K562 (cell line): ENCODE data around the gene MX1. TPM values are rescaled to one million over a fixed set of nuclear protein-coding genes. Genes with fewer than 3 reads are reported as not detected.

Experiments used
- ATAC-seq: fragments of 200-7000 bp; cut with Tn5 transposase; 3 replicates; pipeline ENCODE4 v1.9.1; 2020; ENCODE audit warnings: moderate library complexity
- BruUV-seq: library from RNA; stranded (reverse); fragments of 400-500 nt; replicated peaks from 2 replicates; lab custom pipeline; 2021; lab: Mats Ljungman, UMichigan
- CTCF ChIA-PET: fragments of 300-600 bp; formaldehyde crosslinking; extraction: SDS; loops from one replicate; lab custom pipeline; 2021; ENCODE audit warnings: low intra/inter-chr PET ratio; lab: Yijun Ruan, JAX
- POLR2A ChIA-PET: fragments of 300-600, 350-650 bp; sonication (Branson Sonifier 250); formaldehyde crosslinking; extraction: SDS; loops from one replicate; lab custom pipeline; 2021; ENCODE audit warnings: antibody characterized with exemption, inconsistent platforms; lab: Yijun Ruan, JAX
- DNase-seq, 4 experiments: peaks; one replicate each; pipeline versions ENCODE4 v3.0.0 to v3.0.0-alpha.2; 2011 to 2018; ENCODE audit warnings: low spot score in 3 of 4, mixed read lengths in 3 of 4; ENCODE audit errors: extremely low read depth in 1 of 4
- FAIRE-seq: peaks from 2 replicates; lab custom pipeline; 2011; peaks lifted over from hg19 to GRCh38; lab: Jason Lieb, UNC
- H2AFZ ChIP-seq: 2 replicates; pipeline ENCODE4 v1.6.0; 2011; ENCODE audit warnings: low read depth, low read length, control low read depth, inconsistent platforms
- H3K27ac ChIP-seq: fragments of 200-600 bp; 3 replicates; pipeline ENCODE4 v1.8.0; 2011; ENCODE audit warnings: low read depth, mild to moderate bottlenecking, control low read depth, inconsistent platforms, low read length, moderate library complexity, mixed read lengths; ENCODE audit errors: extremely low read depth
- H3K27me3 ChIP-seq, 2 experiments: fragments of 300-600 bp in 1 of 2; 2 replicates in 1 of 2; 3 replicates in 1 of 2; pipeline versions ENCODE4 v1.6.0 to v1.8.0; 2011; ENCODE audit warnings: inconsistent platforms in 2 of 2, low read length in 2 of 2, mild to moderate bottlenecking in 1 of 2, mixed read lengths in 1 of 2, moderate library complexity in 1 of 2; ENCODE audit not compliant: control insufficient read depth in 2 of 2, insufficient read depth in 2 of 2
- H3K36me3 ChIP-seq: fragments of 300-600 bp; 3 replicates; pipeline ENCODE4 v1.8.0; 2011; ENCODE audit warnings: mild to moderate bottlenecking, low read length, inconsistent platforms; ENCODE audit not compliant: control insufficient read depth, insufficient read depth
- H3K4me1 ChIP-seq, 2 experiments: fragments of 200-600 bp in 1 of 2; replicated peaks in 1 of 2; 2 replicates in 1 of 2; 3 replicates in 1 of 2; pipeline versions ENCODE4 v1.5.1 to v1.8.0; 2011; ENCODE audit warnings: inconsistent platforms in 2 of 2, low read length in 2 of 2, mild to moderate bottlenecking in 1 of 2, mixed read lengths in 1 of 2, moderate library complexity in 1 of 2; ENCODE audit not compliant: control insufficient read depth in 2 of 2, insufficient read depth in 2 of 2
- H3K4me2 ChIP-seq: 2 replicates; pipeline ENCODE4 v1.6.1; 2011; ENCODE audit warnings: low read length, control low read depth, inconsistent platforms, mixed read lengths; ENCODE audit not compliant: insufficient read depth
- H3K4me3 ChIP-seq: fragments of 200-600 bp; sonication (generic), shearing (Covaris generic); 2 replicates; pipeline ENCODE4 v1.5.1; 2016; ENCODE audit warnings: control low read depth, inconsistent platforms
- H3K79me2 ChIP-seq: fragments of 200-600 bp; 3 replicates; pipeline ENCODE4 v1.8.0; 2011; ENCODE audit warnings: low read length, inconsistent platforms; ENCODE audit not compliant: control insufficient read depth, insufficient read depth
- H3K9ac ChIP-seq, 2 experiments: 2 replicates each; pipeline versions ENCODE4 v1.6.0 to v1.6.1; 2011; ENCODE audit warnings: low read depth in 2 of 2, low read length in 2 of 2, control low read depth in 1 of 2, inconsistent platforms in 1 of 2, mild to moderate bottlenecking in 1 of 2, mixed read lengths in 1 of 2; ENCODE audit not compliant: insufficient read depth in 1 of 2
- H3K9me1 ChIP-seq: one replicate; pipeline ENCODE4 v1.6.0; 2011; ENCODE audit warnings: inconsistent platforms, mild to moderate bottlenecking, low read length, moderate library complexity; ENCODE audit not compliant: control insufficient read depth, insufficient read depth
- H3K9me3 ChIP-seq: replicated peaks from 2 replicates; pipeline ENCODE4 v1.5.1; 2011; ENCODE audit warnings: low read depth, low read length, inconsistent platforms; ENCODE audit not compliant: control insufficient read depth, insufficient read depth
- H4K20me1 ChIP-seq: replicated peaks from 2 replicates; pipeline ENCODE4 v1.6.1; 2011; ENCODE audit warnings: low read length, inconsistent platforms, mixed read lengths; ENCODE audit not compliant: control insufficient read depth, insufficient read depth
- CEBPG ChIP-seq, 3 experiments: fragments of 200-800 bp in 1 of 3; sonication (Bioruptor generic) in 1 of 3; sonication (generic) in 1 of 3; formaldehyde crosslinking in 1 of 3; IDR thresholded peaks in 2 of 3; conservative IDR thresholded peaks in 1 of 3; 2 replicates each; pipeline versions ENCODE4 v1.6.1 to v1.8.0; 2016 to 2022; ENCODE audit warnings: missing compliant biosample characterization in 2 of 3, missing genetic modification characterization in 2 of 3, mild to moderate bottlenecking in 1 of 3, missing genetic modification reagents in 1 of 3
- DLX4 ChIP-seq: fragments of 250-450 bp; sonication (Bioruptor Pico); IDR thresholded peaks from 2 replicates; pipeline ENCODE4 v1.6.1; 2021; ENCODE audit warnings: mild to moderate bottlenecking
- ESRRB ChIP-seq: fragments of 250-450 bp; sonication (Bioruptor Pico); IDR thresholded peaks from 2 replicates; pipeline ENCODE4 v1.5.0; 2020; ENCODE audit warnings: mild to moderate bottlenecking, moderate library complexity, borderline replicate concordance
- GATA2 ChIP-seq: sonication (generic); formaldehyde crosslinking; IDR thresholded peaks from 2 replicates; pipeline ENCODE4 v1.4.0; 2020; ENCODE audit warnings: mild to moderate bottlenecking, missing genetic modification reagents
- HNRNPH1 ChIP-seq: fragments of 200-400 bp; formaldehyde crosslinking; optimal IDR thresholded peaks from 2 replicates; pipeline ENCODE3; 2017; ENCODE audit warnings: low read depth, mild to moderate bottlenecking, low read length, moderate library complexity
- PHB ChIP-seq: fragments of 250-450 bp; sonication (Bioruptor Pico); IDR thresholded peaks from 2 replicates; pipeline ENCODE4 v1.5.0; 2021
- RBM17 ChIP-seq: fragments of 200-400 bp; formaldehyde crosslinking; IDR thresholded peaks from 2 replicates; pipeline ENCODE4 v1.6.1; 2017; ENCODE audit warnings: low read depth, mild to moderate bottlenecking, low read length, borderline replicate concordance
- TRIM28 ChIP-seq: fragments of 450-650 bp; IDR thresholded peaks from 2 replicates; pipeline ENCODE4 v1.6.1; 2017
- ZNF583 ChIP-seq: fragments of 250-450 bp; sonication (Bioruptor Pico); IDR thresholded peaks from 2 replicates; pipeline ENCODE4 v1.4.0; 2020
- WGBS: fragments of 100-300 bp; shearing (Covaris generic); methylation state at CpG from one replicate; pipeline ENCODE4 v1.1.6; 2016; ENCODE audit warnings: low coverage, mixed read lengths; ENCODE audit not compliant: insufficient coverage; ENCODE audit errors: missing lambda C conversion rate; 5-methylcytosine and 5-hydroxymethylcytosine counted together
- in situ Hi-C: fragments of 300-500 bp; cut with MboI; formaldehyde crosslinking; loops from 4 replicates; pipeline ENCODE4 v1.15.0; 2018; ENCODE audit warnings: inconsistent platforms, mixed read lengths
- intact Hi-C: fragments of 100-400 bp; cut with micrococcal nuclease; formaldehyde crosslinking; loops from 2 replicates; pipeline ENCODE4 v1.14.2; 2022
- polyA plus RNA-seq, 8 experiments: library from polyadenylated mRNA; depleted of rRNA in 4 of 8; stranded (reverse) in 5 of 8; unstranded in 3 of 8; fragments of >200 nt; fragmentation: Nextera tagmentation in 2 of 8; fragmentation: Illumina TruSeq in 1 of 8; extraction: Ambion mirVana in 2 of 8; extraction: Trizol in 1 of 8; gene quantifications; 2 replicates each; pipeline versions ENCODE4 v1.2.1 to v1.2.3, GENCODE V29; 2011 to 2014; ENCODE audit warnings: inconsistent platforms in 1 of 8, missing spikeins in 1 of 8
- total RNA-seq, 7 experiments: library from RNA; depleted of rRNA in 6 of 7; stranded (reverse); fragments of >200 nt in 6 of 7; fragmentation: Illumina TruSeq in 2 of 7; extraction: Trizol in 2 of 7; gene quantifications; 2 replicates each; pipeline versions ENCODE4 v1.2.1 to v1.2.3, GENCODE V29; 2011 to 2021; ENCODE audit warnings: low replicate concordance in 1 of 7
- TF ChIP-seq, protein P1 (sequence below), 2 experiments: fragments of 450-650 bp in 1 of 2; sonication (generic) in 1 of 2; formaldehyde crosslinking in 1 of 2; IDR thresholded peaks in 1 of 2; conservative IDR thresholded peaks in 1 of 2; 2 replicates each; pipeline versions ENCODE4 v1.6.1 to v1.8.1; 2016 to 2023; ENCODE audit warnings: mild to moderate bottlenecking in 2 of 2, moderate library complexity in 2 of 2, inconsistent platforms in 1 of 2, missing genetic modification reagents in 1 of 2

The MX1 gene
- total and polyA plus RNA-seq, 9 of the 15 experiments (the other 6 are each of a cell fraction or from before 2014, with no cell fraction given): 0.07 to 0.51 (median 0.21) TPM; not detected in 5

DNA sequence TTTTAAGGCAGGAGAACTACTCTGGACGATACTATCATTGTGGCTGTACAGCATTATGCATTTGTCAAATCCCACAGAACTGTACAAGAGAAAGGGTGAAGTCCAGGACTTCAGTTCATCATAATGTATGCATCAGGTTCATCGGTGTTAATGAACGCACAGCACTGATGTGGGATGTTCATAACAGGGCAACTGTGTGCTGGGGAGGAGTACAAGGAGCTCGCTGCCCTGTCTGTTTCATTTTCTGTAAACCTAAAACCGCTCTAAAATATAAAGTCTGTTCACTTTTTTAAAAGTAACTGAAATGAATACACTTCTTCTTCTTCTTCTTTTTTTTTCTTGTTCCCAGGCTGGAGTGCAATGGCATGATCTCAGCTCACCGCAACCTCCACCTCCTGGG, 56.9 kb downstream of the MX1 start:
- TF ChIP-seq, protein P1, sequence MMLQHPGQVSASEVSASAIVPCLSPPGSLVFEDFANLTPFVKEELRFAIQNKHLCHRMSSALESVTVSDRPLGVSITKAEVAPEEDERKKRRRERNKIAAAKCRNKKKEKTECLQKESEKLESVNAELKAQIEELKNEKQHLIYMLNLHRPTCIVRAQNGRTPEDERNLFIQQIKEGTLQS (IDR thresholded peaks at IDR 0.05): no peak
- TF ChIP-seq, protein P1 (CRISPR knock-in tag; conservative IDR thresholded peaks at IDR 0.05): no peak
- TF ChIP-seq PHB (CRISPR knock-in tag) (no peak), ESRRB (CRISPR knock-in tag) (no peak), ZNF583 (CRISPR knock-in tag) (no peak), CEBPG (CRISPR knock-in tag; IDR thresholded peaks at IDR 0.05) (no peak), CEBPG (tag; conservative IDR thresholded peaks at IDR 0.05 in 1 of 2, IDR thresholded peaks at IDR 0.05 in 1 of 2) (no peak), TRIM28 (no peak), RBM17 (no peak), GATA2 (no peak), DLX4 (CRISPR knock-in tag) (no peak), HNRNPH1 (no peak)
- TF ChIP-seq, all 486 proteins: peak for 0
- Histone ChIP-seq H3K27ac (no peak overlapping the region), H2AFZ (no peak overlapping the region), H3K36me3 (no peaks in the 10 kb centered on the region), H3K4me1 (no peaks in the 10 kb centered on the region), H3K27me3 (peaks cover 21 to 29% of the 10 kb centered on the region in 2 experiments; a peak in 3 of 5 replicates), H3K79me2 (no peaks in the 10 kb centered on the region), H3K9ac (no peak overlapping the region), H3K4me2 (no peak overlapping the region), H3K9me3 (no peaks in the 10 kb centered on the region), H3K4me3 (no peak overlapping the region), H3K9me1 (no peaks in the 10 kb centered on the region), H4K20me1 (no peaks in the 10 kb centered on the region)
- intact Hi-C loops (no loop called here), in situ Hi-C loops (no loop called here)
- WGBS: 2% methylated on average over 6 of the region's 6 CpGs
- ATAC-seq (no peak), FAIRE-seq (no peak), DNase-seq (no peak)
- POLR2A ChIA-PET: no interaction called here
- CTCF ChIA-PET: no interaction called here
- BruUV-seq: no TSS peak
